PC-3 (cell line): ENCODE results near the gene WDFY1.

Experiments
- EZH2 ChIP-seq: fragments of 300-600 bp; sonication (generic); IDR thresholded peaks from one replicate; pipeline ENCODE4 v1.6.1; 2017; ENCODE audit warnings: antibody characterized with exemption, mild to moderate bottlenecking, low read length; ENCODE audit not compliant: unreplicated experiment
- TF ChIP-seq, protein P1 (sequence below): fragments of 300-600 bp; sonication (generic); conservative IDR thresholded peaks from 2 replicates; pipeline ENCODE4 v1.5.1; 2017; ENCODE audit warnings: antibody characterized with exemption, low read depth, mild to moderate bottlenecking, low read length

- TF ChIP-seq, protein P1, sequence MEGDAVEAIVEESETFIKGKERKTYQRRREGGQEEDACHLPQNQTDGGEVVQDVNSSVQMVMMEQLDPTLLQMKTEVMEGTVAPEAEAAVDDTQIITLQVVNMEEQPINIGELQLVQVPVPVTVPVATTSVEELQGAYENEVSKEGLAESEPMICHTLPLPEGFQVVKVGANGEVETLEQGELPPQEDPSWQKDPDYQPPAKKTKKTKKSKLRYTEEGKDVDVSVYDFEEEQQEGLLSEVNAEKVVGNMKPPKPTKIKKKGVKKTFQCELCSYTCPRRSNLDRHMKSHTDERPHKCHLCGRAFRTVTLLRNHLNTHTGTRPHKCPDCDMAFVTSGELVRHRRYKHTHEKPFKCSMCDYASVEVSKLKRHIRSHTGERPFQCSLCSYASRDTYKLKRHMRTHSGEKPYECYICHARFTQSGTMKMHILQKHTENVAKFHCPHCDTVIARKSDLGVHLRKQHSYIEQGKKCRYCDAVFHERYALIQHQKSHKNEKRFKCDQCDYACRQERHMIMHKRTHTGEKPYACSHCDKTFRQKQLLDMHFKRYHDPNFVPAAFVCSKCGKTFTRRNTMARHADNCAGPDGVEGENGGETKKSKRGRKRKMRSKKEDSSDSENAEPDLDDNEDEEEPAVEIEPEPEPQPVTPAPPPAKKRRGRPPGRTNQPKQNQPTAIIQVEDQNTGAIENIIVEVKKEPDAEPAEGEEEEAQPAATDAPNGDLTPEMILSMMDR = no peak
- TF ChIP-seq EZH2 = no peak
Measured at GRCh38 chr2:223856584-223856983, 88.6 kb downstream of the WDFY1 start.
